ENCODE results near the gene SLC7A11.

DNA sequence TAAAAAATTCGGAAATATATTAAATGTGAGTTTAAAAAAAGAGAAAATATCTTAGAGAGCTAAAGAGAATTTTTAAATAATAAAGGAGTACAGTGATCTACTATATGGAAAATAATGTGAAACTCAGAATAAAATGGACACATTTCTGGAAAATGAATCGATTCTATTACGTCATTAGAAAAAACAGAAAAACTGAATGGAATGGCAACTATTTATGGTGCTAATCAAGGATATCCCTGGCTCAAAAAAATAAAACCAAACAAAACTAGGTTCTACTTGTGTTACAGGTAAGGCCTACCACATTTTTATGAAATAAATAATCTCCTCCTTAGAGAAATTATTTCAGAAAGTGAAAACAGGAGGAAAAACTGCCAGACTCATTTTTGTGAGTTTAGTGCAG is 5.5 kb upstream of the SLC7A11 start:
- TF ChIP-seq, protein P1, sequence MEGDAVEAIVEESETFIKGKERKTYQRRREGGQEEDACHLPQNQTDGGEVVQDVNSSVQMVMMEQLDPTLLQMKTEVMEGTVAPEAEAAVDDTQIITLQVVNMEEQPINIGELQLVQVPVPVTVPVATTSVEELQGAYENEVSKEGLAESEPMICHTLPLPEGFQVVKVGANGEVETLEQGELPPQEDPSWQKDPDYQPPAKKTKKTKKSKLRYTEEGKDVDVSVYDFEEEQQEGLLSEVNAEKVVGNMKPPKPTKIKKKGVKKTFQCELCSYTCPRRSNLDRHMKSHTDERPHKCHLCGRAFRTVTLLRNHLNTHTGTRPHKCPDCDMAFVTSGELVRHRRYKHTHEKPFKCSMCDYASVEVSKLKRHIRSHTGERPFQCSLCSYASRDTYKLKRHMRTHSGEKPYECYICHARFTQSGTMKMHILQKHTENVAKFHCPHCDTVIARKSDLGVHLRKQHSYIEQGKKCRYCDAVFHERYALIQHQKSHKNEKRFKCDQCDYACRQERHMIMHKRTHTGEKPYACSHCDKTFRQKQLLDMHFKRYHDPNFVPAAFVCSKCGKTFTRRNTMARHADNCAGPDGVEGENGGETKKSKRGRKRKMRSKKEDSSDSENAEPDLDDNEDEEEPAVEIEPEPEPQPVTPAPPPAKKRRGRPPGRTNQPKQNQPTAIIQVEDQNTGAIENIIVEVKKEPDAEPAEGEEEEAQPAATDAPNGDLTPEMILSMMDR (conservative IDR thresholded peaks at IDR 0.05; ENCODE audit: low read depth, low read length) = no peak
- no peak for TF ChIP-seq EZH2 (IDR thresholded peaks at IDR 0.05; ENCODE audit: borderline replicate concordance, low read depth, low read length, poor library complexity, severe bottlenecking)

All from A673 (cell line).